ENCODE data around the gene NEDD4L. TPM values are rescaled to one million over a fixed set of nuclear protein-coding genes. Genes with fewer than 3 reads are reported as not detected.

The NEDD4L gene
- total RNA-seq, 1 donor from 2014 or later: 41.1 TPM

GRCh38 chr18:58105888-58106260 lies 61.8 kb downstream of the NEDD4L start:
- no peak overlapping the region for H3K4me3 Mint-ChIP-seq (ENCODE audit: unreplicated experiment)
- no peaks in the 10 kb centered on the region for H3K36me3 Mint-ChIP-seq (ENCODE audit: unreplicated experiment)
- H3K27me3 Mint-ChIP-seq (ENCODE audit: unreplicated experiment): no peaks in the 10 kb centered on the region
- no peak for DNase-seq (ENCODE audit: extremely low spot score, unreplicated experiment)
- peaks cover 3% of the 10 kb centered on the region for H3K4me1 Mint-ChIP-seq (ENCODE audit: unreplicated experiment)
- H3K9me3 Mint-ChIP-seq (ENCODE audit: unreplicated experiment): no peaks in the 10 kb centered on the region
- H3K27ac Mint-ChIP-seq (ENCODE audit: unreplicated experiment): no peak overlapping the region
- TF ChIP-seq, protein P1, sequence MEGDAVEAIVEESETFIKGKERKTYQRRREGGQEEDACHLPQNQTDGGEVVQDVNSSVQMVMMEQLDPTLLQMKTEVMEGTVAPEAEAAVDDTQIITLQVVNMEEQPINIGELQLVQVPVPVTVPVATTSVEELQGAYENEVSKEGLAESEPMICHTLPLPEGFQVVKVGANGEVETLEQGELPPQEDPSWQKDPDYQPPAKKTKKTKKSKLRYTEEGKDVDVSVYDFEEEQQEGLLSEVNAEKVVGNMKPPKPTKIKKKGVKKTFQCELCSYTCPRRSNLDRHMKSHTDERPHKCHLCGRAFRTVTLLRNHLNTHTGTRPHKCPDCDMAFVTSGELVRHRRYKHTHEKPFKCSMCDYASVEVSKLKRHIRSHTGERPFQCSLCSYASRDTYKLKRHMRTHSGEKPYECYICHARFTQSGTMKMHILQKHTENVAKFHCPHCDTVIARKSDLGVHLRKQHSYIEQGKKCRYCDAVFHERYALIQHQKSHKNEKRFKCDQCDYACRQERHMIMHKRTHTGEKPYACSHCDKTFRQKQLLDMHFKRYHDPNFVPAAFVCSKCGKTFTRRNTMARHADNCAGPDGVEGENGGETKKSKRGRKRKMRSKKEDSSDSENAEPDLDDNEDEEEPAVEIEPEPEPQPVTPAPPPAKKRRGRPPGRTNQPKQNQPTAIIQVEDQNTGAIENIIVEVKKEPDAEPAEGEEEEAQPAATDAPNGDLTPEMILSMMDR (IDR thresholded peaks at IDR 0.05): no peak

DNA sequence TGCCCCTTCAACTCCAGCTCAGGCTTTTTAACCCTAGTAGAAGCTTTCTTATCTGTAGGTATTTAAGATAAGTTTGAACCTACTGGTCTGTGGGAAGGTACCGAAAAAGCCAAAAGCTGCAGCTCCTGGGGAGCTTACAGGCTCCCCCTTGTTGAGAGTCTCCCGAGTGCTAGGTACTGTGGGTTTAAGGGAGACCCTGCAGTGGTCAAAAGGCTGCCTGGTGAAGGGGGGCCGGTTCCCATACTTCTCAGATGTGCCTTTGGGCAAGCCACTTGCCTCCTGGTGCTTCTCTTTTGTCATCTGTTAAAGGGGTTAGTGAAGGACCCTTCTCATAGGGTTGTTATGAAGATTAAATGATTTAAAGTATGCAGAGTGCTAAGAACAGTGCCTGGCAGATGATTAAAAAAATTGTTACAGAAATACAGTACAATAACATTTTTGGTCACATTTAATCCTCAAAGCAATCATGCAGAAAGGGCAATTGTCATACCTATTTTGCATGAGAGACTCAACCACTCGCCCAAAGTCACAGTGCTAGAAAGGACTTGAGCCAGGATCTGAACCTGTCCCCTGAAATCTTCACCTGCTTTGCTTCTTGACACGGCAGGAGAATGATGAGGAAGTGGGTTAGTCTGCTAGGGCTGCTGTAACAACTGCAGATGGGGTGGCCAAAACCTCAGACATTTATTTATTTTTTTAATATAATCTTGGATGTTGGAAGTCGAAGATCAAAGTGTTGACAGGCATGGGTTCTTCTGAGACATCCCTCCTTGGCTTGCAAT lies 62.5 kb downstream of the NEDD4L start:
- DNase-seq (ENCODE audit: extremely low spot score, unreplicated experiment): no peak
- H3K27ac Mint-ChIP-seq (ENCODE audit: unreplicated experiment): no peak overlapping the region

GRCh38 chr18:58109256-58109655 lies 65.2 kb downstream of the NEDD4L start:
- Mint-ChIP-seq H3K9me3 (ENCODE audit: unreplicated experiment) (no peaks in the 10 kb centered on the region), H3K27me3 (ENCODE audit: unreplicated experiment) (no peaks in the 10 kb centered on the region), H3K4me1 (ENCODE audit: unreplicated experiment) (no peaks in the 10 kb centered on the region), H3K4me3 (ENCODE audit: unreplicated experiment) (no peak overlapping the region), H3K36me3 (ENCODE audit: unreplicated experiment) (no peaks in the 10 kb centered on the region), H3K27ac (ENCODE audit: unreplicated experiment) (no peak overlapping the region)
- TF ChIP-seq, protein P1 (IDR thresholded peaks at IDR 0.05): no peak
- DNase-seq (ENCODE audit: extremely low spot score, unreplicated experiment): no peak

More for the DNA sequence above, 62.5 kb downstream of the NEDD4L start:
- TF ChIP-seq, protein P1 (IDR thresholded peaks at IDR 0.05): no peak
- H3K36me3 Mint-ChIP-seq (ENCODE audit: unreplicated experiment): no peaks in the 10 kb centered on the region
- H3K9me3 Mint-ChIP-seq (ENCODE audit: unreplicated experiment): no peaks in the 10 kb centered on the region
- no peaks in the 10 kb centered on the region for H3K27me3 Mint-ChIP-seq (ENCODE audit: unreplicated experiment)
- H3K4me3 Mint-ChIP-seq (ENCODE audit: unreplicated experiment): no peak overlapping the region
- peaks cover 3% of the 10 kb centered on the region for H3K4me1 Mint-ChIP-seq (ENCODE audit: unreplicated experiment)

GRCh38 chr18:58110398-58110797 lies 66.4 kb downstream of the NEDD4L start:
- Mint-ChIP-seq H3K36me3 (ENCODE audit: unreplicated experiment) (no peaks in the 10 kb centered on the region), H3K27ac (ENCODE audit: unreplicated experiment) (no peak overlapping the region), H3K4me1 (ENCODE audit: unreplicated experiment) (no peaks in the 10 kb centered on the region), H3K4me3 (ENCODE audit: unreplicated experiment) (no peak overlapping the region), H3K9me3 (ENCODE audit: unreplicated experiment) (no peaks in the 10 kb centered on the region), H3K27me3 (ENCODE audit: unreplicated experiment) (no peaks in the 10 kb centered on the region)
- no peak for DNase-seq (ENCODE audit: extremely low spot score, unreplicated experiment)
- TF ChIP-seq, protein P1 (IDR thresholded peaks at IDR 0.05): no peak

- no peaks in the 10 kb centered on the region for H3K27me3 Mint-ChIP-seq (ENCODE audit: unreplicated experiment)
- H3K4me3 Mint-ChIP-seq (ENCODE audit: unreplicated experiment): no peak overlapping the region
- H3K9me3 Mint-ChIP-seq (ENCODE audit: unreplicated experiment): no peaks in the 10 kb centered on the region
- H3K27ac Mint-ChIP-seq (ENCODE audit: unreplicated experiment): no peak overlapping the region
- no peak for DNase-seq (ENCODE audit: extremely low spot score, unreplicated experiment)
- TF ChIP-seq, protein P1 (IDR thresholded peaks at IDR 0.05): no peak
- H3K4me1 Mint-ChIP-seq (ENCODE audit: unreplicated experiment): no peaks in the 10 kb centered on the region
- no peaks in the 10 kb centered on the region for H3K36me3 Mint-ChIP-seq (ENCODE audit: unreplicated experiment)
Measured at GRCh38 chr18:58112174-58112573, 68.1 kb downstream of the NEDD4L start.
